HG02623 (cell line): ENCODE data around the gene ARHGAP9.

Source experiments
- ATAC-seq: cut with Tn5 transposase; IDR thresholded peaks from one replicate; pipeline ENCODE4 v1.9.1; 2021; ENCODE audit warnings: moderate library complexity; ENCODE audit not compliant: unreplicated experiment

The ARHGAP9 gene

DNA sequence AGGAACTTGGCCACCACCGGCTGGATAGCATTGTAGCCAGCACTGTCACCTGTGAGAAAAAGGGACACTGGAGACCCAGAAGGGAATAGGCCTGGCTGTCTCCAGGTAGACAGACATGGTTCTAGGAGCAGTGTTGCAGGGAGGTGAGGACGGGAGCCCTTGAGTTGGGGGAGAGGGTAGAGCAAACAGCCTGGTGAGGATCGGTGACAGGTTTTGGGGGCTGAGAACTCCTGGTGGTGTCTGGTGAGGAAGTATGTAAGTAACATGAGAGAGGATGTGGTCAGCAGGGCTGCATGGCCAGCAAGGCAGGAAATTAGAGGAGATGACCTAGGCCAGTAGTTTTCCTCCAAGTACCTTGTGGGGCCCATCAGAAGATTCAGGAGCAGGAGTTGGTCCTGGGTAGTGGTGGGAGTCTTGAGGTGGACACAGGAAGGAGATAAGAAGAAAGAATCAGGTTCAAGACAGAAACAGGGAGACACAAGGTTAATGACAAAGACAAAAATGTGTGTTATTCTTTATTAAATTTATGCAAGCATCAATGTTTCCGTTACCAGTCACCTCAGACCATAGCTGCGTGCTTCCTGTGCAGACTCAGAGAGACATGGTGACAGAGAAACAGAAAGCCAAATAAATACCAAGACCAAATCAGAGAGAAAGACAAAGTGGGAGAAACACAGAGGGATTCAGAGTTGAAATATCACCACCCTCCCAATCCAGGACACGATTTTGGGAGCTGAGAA, at the start of gene ARHGAP9:
Gene ARHGAP9, minus strand, starts transcription at position 491 of the 740 bp plus-strand sequence. Its CDS starts 460 bp downstream, at position 31.
- ATAC-seq: no peak

- no peak for ATAC-seq
Observed at GRCh38 chr12:57528831-57529555, 49.3 kb upstream of the ARHGAP9 start.

GRCh38 chr12:57528176-57528575, 48.5 kb upstream of the ARHGAP9 start:
- ATAC-seq: no peak

DNA sequence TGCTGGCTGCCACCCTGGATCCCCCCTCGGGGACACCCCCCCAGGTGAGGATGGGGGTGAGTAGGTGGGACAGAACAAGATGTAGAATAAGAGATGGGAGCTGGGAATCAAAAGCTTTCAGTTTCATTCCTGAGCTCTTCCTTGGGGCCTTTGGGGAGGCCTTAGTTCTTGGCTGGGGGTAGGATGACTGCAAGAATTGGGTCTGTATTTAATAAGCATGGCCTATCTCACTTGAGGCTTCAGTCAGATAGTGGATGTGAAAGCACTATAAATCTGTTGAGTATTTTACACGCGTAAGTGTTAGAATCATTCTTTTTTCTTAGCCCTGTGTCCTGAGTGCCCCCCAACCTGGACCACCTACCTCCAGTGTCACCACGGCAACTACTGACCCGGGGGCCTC, 47.5 kb upstream of the ARHGAP9 start:
- ATAC-seq: no peak

- no peak for ATAC-seq
Observed at GRCh38 chr12:57526477-57527126, 46.9 kb upstream of the ARHGAP9 start.

DNA sequence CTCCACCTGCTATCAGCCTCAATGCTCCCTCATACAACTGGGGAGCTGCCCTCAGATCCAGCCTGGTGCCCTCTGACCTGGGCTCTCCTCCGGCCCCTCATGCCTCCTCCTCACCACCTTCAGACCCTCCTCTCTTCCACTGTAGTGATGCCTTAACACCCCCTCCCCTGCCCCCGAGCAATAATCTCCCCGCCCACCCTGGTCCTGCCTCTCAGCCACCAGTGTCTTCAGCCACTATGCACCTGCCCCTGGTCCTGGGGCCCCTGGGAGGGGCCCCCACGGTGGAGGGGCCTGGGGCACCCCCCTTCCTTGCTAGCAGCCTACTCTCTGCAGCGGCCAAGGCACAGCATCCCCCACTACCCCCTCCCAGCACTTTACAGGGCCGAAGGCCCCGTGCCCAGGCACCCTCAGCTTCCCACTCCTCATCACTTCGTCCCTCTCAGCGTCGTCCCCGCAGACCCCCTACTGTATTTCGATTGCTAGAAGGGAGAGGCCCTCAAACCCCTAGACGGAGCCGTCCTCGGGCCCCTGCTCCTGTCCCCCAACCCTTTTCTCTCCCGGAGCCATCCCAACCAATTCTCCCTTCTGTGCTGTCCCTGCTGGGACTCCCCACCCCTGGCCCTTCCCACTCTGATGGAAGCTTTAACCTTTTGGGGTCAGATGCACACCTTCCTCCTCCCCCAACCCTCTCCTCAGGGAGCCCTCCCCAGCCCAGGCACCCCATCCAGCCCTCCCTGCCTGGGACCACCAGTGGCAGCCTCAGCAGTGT, 46.1 kb upstream of the ARHGAP9 start:
- ATAC-seq: no peak

GRCh38 chr12:57524814-57525614, 45.3 kb upstream of the ARHGAP9 start:
- ATAC-seq: no peak

DNA sequence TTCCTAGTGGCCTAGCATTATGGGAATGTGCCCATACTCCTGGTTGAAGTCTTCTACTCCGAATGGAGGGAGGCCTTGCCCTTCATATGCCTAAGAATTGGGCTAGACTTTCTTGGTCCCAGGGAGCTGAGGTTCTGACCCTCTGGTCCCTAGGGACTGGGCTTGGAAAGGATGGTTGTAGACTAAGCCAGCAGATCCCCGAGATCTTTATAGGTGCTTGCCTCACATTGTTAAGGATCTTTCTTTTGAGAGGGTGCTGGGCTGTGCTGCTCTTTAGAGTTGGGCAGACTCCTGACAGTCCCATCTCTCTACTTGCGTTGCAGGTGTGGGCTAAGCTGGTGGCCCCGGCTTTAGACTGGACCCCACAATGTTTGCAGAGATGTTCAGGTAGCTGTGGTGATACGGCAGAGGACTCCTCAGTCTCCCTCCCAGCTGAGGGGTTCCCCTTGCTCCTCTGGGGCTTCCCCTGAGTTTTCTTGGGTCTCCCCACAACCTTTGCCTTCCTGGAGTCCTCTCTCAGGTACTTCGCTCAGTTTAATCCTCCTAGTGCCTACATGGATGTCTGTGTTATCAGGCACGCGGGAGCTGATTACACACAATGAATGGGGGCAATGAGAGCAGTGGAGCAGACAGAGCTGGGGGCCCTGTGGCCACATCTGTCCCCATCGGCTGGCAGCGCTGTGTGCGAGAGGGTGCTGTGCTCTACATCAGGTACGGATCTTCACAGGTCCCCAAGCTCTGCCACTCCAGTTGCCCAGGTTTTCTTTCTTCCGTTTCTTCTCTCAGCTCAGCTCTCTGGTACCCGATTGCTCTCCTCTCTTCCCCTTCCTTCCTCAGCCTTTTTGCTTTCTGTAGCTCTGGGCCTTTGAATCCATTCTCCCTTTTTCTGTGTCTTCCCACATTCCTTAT, 44.3 kb upstream of the ARHGAP9 start:
- no peak for ATAC-seq

DNA sequence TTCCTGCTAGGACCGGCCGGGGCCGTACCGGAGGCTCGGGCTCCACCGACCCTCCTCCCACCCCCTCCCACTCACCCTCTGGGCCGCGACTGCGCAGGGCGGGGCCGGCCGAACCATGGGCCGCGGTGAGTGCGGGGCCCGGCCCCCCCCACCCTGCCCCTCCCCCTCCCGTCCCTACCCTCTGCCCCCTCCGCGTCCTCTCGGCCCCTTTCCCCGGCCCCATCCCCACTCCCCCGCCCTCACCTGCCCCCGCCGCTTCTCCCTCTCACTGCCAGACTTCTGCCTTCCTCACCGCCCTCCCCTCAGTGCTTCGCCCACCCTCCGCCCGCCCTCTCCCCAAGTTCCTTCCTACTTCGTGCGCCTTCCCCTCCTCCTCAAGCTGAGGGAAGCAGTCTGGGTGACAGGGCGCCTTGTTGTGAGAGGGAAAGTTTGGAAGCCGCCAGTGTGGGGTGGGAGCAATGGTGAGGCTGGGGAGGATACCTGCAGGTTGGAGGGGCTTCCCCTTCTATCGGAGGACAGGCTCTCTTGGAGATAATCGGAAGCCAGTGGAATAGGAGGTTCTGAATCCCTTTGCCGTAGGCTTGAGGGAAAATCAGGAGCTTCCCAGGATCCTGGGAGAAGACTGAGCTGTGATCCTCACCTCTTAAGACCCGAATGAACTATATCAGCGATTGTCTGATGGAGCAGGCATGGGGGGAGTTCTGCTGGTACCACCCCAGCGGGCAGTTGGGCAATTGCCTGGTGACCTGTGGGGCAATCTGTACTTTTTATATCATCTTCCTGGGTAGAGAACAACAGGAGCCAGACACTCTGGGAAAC, 43.4 kb upstream of the ARHGAP9 start:
- no peak for ATAC-seq

DNA sequence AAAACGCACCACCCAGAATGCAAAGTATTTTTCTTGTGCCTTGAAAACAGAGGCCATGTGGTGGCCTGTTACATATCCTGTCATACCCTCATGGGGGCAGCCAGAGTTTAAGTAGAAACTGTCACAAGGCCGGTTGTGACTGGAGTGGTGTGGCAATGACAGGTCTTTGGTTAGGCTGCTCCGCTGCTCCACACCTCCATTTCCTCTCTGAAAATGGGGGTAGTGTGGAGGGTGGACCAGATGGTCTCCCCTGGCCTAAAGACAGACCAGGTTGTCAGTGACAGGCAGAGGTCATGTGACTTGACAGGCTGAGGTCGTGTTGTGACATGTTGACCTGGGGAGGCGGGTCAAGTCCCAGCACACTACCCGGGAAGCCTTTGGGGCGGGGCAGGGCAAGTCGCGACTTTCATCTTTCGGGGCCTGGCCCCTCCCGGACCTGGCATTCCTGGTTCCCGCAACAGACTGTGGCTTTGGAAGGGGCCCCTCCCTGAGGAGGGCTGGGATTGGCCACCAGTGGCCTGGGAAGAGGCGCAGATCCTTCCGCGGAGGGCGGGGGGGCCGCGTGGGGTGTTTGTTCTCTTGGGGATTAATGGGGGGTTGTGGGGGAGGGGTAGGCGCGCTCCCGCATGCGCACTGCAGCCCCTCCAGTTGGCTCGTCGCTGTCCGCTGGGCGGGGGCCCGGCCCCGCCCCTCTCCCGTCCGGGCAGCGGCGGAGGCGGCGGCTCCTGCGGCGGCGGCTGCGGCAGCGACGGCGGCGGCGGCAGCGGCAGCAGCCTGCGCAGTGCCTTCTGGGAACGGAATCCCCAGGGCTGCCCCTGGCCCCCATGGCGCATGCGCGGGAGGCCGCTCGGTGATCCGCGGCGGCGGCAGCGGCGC, 42.6 kb upstream of the ARHGAP9 start, which contains the start of gene MBD6:
Gene MBD6, plus strand, starts transcription at position 814 of the 876 bp plus-strand sequence. CDS start 1,480 bp downstream, outside the sequence.
- peak; percentile 35 for ATAC-seq

- no peak for ATAC-seq
Observed at GRCh38 chr12:57521525-57522010, 41.9 kb upstream of the ARHGAP9 start.

DNA sequence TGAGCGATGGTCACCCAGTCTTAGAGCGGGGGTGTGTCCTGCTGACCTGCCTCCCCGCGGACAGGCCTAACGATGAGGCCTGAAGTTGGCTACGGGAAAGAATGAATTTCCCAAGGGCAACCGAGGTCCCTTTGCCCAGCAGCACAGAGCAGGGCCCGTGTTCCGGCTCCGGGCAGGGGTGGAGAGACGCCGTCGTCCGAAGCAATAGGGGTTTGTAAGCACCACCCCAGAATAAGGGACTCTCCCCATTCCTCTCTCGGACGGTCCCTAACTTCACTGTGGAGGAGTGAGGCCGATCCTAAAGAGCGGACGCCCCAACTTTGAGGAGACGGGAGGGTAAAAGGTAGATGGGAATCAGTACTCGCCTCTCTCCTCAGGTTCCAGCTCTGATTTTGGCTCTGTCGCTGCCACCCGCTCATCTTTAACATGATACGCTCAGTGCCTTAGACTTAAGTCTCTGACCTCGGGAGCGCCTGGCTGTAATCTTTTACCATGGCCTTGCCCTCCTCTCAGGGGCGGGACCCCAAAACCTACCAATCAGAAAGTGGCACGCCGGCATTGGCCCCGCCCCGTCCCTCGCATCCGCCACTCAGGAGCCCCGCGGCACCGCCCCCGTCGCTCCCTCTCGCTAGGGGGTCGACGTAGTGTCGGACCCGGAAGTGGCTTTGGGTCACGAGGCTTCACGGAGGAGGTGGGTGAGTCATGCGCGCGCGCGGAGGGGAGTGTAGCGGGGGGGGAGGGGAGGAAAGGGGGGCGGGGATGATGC, 40.6 kb upstream of the ARHGAP9 start, which contains the start of gene DDIT3:
Gene DDIT3, minus strand, starts transcription at position 462 of the 766 bp plus-strand sequence. CDS start 3,108 bp downstream, outside the sequence.
- peak; percentile 60 for ATAC-seq

DNA sequence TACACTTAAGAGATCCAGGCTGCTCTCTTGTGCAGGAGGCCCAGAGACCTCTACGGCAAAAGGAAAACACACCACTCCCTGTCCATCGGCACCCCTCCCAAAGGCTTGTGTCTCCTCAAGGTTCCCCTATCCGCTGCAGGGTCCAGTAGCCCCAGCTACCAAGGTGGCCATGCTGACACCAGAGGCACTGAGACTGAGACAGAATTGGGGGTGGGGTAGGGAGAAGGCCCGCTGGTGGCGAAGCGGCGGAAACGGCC, 40.1 kb upstream of the ARHGAP9 start:
- no peak for ATAC-seq

- no peak for ATAC-seq
Observed at GRCh38 chr12:57518920-57519795, 39.5 kb upstream of the ARHGAP9 start.

- no peak for ATAC-seq
Observed at GRCh38 chr12:57518176-57518919, 38.7 kb upstream of the ARHGAP9 start.
